Measurements from ENCODE around the gene POLE. TPM values are rescaled to one million over a fixed set of nuclear protein-coding genes. Genes with fewer than 3 reads are reported as not detected.

The POLE gene
- total and polyA plus RNA-seq, 2 donors from 2014 or later, result 5.3 to 23.0 TPM

DNA sequence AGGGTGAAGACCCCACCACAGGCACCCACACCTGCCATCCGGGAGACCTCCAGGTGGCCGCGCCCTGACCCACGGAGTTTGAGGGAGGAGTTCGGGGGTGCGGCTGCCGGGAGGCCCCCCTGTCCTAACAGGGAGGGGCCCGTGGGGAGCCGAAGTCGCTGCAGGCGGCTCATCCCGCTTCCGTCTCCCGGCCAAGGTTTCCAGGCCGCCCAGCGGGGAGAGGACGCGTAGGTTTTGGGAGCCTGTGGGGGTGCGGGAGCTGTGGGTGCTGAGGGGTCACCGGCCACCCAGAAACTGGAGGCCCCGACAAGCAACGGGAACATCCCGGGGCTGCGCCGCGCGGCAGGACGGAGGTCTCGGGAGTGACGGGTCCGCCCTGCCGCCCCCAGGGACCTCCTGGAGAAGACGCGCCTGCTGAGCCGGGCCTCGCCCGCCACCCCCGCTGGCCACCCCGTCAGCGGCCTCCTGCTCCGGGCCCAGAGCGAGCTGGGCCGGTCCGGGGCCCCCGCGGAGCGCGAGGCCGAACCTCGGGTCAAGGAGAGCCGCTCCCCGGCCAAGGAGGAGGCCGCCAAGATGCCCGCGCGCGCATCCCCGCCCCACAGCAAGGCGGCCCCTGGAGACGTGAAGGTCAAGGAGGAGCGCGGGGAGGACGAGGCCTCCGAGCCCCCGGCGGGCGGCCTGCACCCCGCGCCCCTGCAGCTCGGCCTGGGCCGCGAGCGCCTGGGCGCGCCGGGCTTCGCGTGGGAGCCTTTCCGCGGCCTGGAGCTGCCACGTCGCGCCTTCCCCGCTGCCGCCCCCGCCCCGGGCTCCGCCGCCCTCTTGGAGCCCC is 104.3 kb downstream of the POLE start:
- Histone ChIP-seq H3K36me3 (ENCODE audit: control insufficient read depth in 2 of 3, insufficient read depth in 3 of 3, low read length in 3 of 3) (peaks cover 2 to 9% (median 2%) of the 10 kb centered on the region in 3 donors), H3K4me3 (ENCODE audit: low read length in 3 of 3) (no peak overlapping the region), H3K4me1 (ENCODE audit: control insufficient read depth in 2 of 3, insufficient read depth in 2 of 3, low read depth in 1 of 3, low read length in 3 of 3) (no peaks in the 10 kb centered on the region), H3K9me3 (ENCODE audit: control insufficient read depth in 2 of 3, insufficient read depth in 1 of 3, low read length in 3 of 3) (no peaks in the 10 kb centered on the region), H3K27me3 (ENCODE audit: control insufficient read depth, insufficient read depth, low read length) (no peaks in the 10 kb centered on the region), H3K9ac (ENCODE audit: low read length in 3 of 3) (no peak overlapping the region), H3K27ac (ENCODE audit: low read depth in 2 of 2, low read length in 2 of 2) (no peak overlapping the region)
- FAIRE-seq (no peak), DNase-seq (peak in 1 of 5 donors; percentile 19)
- intact Hi-C loops (cut with DNase I), result no loop called here
- TF ChIP-seq, protein P1, sequence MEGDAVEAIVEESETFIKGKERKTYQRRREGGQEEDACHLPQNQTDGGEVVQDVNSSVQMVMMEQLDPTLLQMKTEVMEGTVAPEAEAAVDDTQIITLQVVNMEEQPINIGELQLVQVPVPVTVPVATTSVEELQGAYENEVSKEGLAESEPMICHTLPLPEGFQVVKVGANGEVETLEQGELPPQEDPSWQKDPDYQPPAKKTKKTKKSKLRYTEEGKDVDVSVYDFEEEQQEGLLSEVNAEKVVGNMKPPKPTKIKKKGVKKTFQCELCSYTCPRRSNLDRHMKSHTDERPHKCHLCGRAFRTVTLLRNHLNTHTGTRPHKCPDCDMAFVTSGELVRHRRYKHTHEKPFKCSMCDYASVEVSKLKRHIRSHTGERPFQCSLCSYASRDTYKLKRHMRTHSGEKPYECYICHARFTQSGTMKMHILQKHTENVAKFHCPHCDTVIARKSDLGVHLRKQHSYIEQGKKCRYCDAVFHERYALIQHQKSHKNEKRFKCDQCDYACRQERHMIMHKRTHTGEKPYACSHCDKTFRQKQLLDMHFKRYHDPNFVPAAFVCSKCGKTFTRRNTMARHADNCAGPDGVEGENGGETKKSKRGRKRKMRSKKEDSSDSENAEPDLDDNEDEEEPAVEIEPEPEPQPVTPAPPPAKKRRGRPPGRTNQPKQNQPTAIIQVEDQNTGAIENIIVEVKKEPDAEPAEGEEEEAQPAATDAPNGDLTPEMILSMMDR (IDR thresholded peaks at IDR 0.05; ENCODE audit: borderline replicate concordance, extremely low read depth, insufficient read depth), result no peak

DNA sequence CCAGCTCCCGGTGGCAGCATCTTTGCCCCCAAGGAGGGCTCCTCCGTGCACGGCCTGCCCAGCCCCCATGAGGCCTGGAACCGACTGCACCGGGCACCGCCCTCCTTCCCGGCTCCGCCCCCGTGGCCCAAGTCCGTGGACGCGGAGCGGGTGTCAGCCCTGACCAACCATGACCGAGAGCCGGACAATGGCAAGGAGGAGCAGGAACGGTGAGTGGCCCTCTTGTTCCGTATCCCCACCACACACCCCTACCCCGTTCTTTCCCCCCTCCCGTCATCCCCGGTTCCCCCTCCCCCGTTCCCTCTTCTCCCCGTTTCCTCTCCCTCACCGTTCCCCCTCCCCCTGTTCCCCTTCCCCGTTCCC is 105.1 kb downstream of the POLE start:
- TF ChIP-seq, protein P1 (IDR thresholded peaks at IDR 0.05; ENCODE audit: borderline replicate concordance, extremely low read depth, insufficient read depth), result no peak
- no peaks in the 10 kb centered on the region for H3K27me3 ChIP-seq (ENCODE audit: control insufficient read depth, insufficient read depth, low read length)
- FAIRE-seq (no peak), DNase-seq (peak in 4 of 5 donors; percentile 70 to 86 (median 76))
- H3K9me3 ChIP-seq (ENCODE audit: control insufficient read depth in 2 of 3, insufficient read depth in 1 of 3, low read length in 3 of 3), result no peaks in the 10 kb centered on the region
- no peak overlapping the region for H3K4me3 ChIP-seq (ENCODE audit: low read length in 3 of 3)
- peaks cover 4 to 11% (median 4%) of the 10 kb centered on the region in 3 donors for H3K36me3 ChIP-seq (ENCODE audit: control insufficient read depth in 2 of 3, insufficient read depth in 3 of 3, low read length in 3 of 3)
- no peak overlapping the region for H3K27ac ChIP-seq (ENCODE audit: low read depth in 2 of 2, low read length in 2 of 2)
- no peak overlapping the region for H3K9ac ChIP-seq (ENCODE audit: low read length in 3 of 3)
- no peaks in the 10 kb centered on the region for H3K4me1 ChIP-seq (ENCODE audit: control insufficient read depth in 2 of 3, insufficient read depth in 2 of 3, low read depth in 1 of 3, low read length in 3 of 3)
- intact Hi-C loops (cut with DNase I), result no loop called here

DNA sequence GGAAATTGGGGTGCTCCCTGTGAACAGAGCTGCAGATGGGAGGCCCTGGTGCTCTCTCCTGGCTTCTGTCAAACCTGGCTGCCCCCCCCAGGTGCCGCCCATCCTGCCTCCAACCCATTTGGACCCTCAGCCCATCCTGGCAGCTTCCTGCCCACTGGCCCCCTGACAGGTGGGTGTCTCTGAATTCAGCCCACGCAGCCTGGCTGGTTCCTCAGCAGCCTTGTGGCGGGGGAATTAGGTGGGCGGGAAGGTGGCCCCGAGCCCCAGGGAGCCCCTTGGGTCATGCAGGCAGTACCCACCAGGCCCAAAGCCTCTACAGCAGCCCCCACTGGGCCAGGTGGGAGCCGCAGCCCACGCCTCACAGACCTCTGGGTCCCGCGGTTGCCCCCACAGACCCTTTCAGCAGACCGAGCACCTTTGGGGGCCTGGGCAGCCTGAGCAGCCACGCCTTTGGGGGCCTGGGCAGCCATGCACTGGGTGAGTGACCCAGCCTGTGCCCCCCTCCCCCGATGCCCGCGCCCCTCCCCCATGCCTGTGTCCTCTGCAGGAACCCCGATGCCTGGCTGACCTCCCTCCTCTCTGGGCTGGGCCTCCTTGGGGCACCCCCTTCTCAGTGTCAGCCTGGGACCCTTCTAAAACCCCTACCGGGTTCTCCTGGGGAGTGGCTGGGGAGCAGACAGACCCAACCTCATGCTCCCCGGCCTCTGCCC is 105.6 kb downstream of the POLE start:
- Histone ChIP-seq H3K27me3 (ENCODE audit: control insufficient read depth, insufficient read depth, low read length) (no peaks in the 10 kb centered on the region), H3K27ac (ENCODE audit: low read depth in 2 of 2, low read length in 2 of 2) (no peak overlapping the region), H3K9me3 (ENCODE audit: control insufficient read depth in 2 of 3, insufficient read depth in 1 of 3, low read length in 3 of 3) (no peaks in the 10 kb centered on the region), H3K4me1 (ENCODE audit: control insufficient read depth in 2 of 3, insufficient read depth in 2 of 3, low read depth in 1 of 3, low read length in 3 of 3) (no peaks in the 10 kb centered on the region), H3K4me3 (ENCODE audit: low read length in 3 of 3) (no peak overlapping the region), H3K36me3 (ENCODE audit: control insufficient read depth in 2 of 3, insufficient read depth in 3 of 3, low read length in 3 of 3) (peaks cover 4 to 11% (median 4%) of the 10 kb centered on the region in 3 donors), H3K9ac (ENCODE audit: low read length in 3 of 3) (no peak overlapping the region)
- intact Hi-C loops (cut with DNase I), result no loop called here
- TF ChIP-seq, protein P1 (IDR thresholded peaks at IDR 0.05; ENCODE audit: borderline replicate concordance, extremely low read depth, insufficient read depth), result no peak
- FAIRE-seq (no peak), DNase-seq (no peak)

Data from kidney (tissue), 14 donors.